HL-60/S4 treated with retinoic acid at 250 ng/mL for 4 days and 3 days (cell line): ENCODE results near the gene SRSF3.
"Not testable (repeated sequence)": the region's sequence is repeated elsewhere in the genome, so short reads cannot be mapped to it uniquely, and the experiment has no call there.

Experiments used
- in situ Hi-C: fragments of 300-500 bp; cut with MboI; formaldehyde crosslinking; loops from 2 replicates; pipeline ENCODE4 v1.7.0; 2022; ENCODE audit warnings: low sequenced_read_pairs

Gene SRSF3

GRCh38 chr6:36639171-36639808, 45.1 kb downstream of the SRSF3 start:
- in situ Hi-C loops = no loop called here

- in situ Hi-C loops = no loop called here
Observed at GRCh38 chr6:36641543-36641942, 47.4 kb downstream of the SRSF3 start.

- in situ Hi-C loops = no loop called here
Observed at GRCh38 chr6:36642913-36643817, 49.0 kb downstream of the SRSF3 start.

- in situ Hi-C loops = no loop called here
Observed at GRCh38 chr6:36643977-36644376, 49.8 kb downstream of the SRSF3 start.

- in situ Hi-C loops = no loop called here
Observed at GRCh38 chr6:36649086-36649485, 54.9 kb downstream of the SRSF3 start.

GRCh38 chr6:36649701-36650484, 55.7 kb downstream of the SRSF3 start:
- in situ Hi-C loops = no loop called here

GRCh38 chr6:36650848-36651478, 56.8 kb downstream of the SRSF3 start:
- in situ Hi-C loops = no loop called here

GRCh38 chr6:36651659-36652379, 57.7 kb downstream of the SRSF3 start:
- in situ Hi-C loops = no loop called here

GRCh38 chr6:36654469-36654868, 60.3 kb downstream of the SRSF3 start:
- in situ Hi-C loops = not testable (repeated sequence)
